ENCODE results near the gene BMP2.

DNA sequence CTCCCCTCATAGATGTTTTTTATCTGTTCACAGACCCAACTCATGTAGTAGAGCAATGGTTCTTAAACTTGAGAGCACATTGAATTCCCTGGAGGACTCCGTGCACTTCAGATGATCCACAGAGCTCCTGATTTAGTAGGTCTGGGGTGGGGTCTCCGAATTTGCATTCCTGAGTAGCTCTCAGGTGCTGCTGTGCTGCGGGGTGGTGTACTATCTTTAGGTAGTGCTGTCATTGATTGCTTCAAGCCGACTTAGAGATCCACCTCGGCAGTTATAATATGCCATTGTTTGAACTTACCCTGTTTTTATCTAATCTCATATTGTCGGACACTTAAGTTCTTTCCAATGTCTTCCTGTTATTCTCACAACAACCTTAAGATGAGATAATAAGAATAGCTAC, 45.0 kb downstream of the BMP2 start:
- TF ChIP-seq, protein P1, sequence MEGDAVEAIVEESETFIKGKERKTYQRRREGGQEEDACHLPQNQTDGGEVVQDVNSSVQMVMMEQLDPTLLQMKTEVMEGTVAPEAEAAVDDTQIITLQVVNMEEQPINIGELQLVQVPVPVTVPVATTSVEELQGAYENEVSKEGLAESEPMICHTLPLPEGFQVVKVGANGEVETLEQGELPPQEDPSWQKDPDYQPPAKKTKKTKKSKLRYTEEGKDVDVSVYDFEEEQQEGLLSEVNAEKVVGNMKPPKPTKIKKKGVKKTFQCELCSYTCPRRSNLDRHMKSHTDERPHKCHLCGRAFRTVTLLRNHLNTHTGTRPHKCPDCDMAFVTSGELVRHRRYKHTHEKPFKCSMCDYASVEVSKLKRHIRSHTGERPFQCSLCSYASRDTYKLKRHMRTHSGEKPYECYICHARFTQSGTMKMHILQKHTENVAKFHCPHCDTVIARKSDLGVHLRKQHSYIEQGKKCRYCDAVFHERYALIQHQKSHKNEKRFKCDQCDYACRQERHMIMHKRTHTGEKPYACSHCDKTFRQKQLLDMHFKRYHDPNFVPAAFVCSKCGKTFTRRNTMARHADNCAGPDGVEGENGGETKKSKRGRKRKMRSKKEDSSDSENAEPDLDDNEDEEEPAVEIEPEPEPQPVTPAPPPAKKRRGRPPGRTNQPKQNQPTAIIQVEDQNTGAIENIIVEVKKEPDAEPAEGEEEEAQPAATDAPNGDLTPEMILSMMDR (IDR thresholded peaks at IDR 0.05), result no peak
- TF ChIP-seq EZH2 (IDR thresholded peaks at IDR 0.05; ENCODE audit: borderline replicate concordance, insufficient read depth, low read depth, low read length, poor library complexity, severe bottlenecking), result no peak
